NT2/D1 (cell line): ENCODE data around the gene SLFN14.

Experiments
- SUZ12 ChIP-seq: IDR thresholded peaks from 2 replicates; pipeline ENCODE4 v1.6.1; 2011; ENCODE audit not compliant: insufficient read length, insufficient read depth; ENCODE audit errors: extremely low read depth
- YY1 ChIP-seq: IDR thresholded peaks from 2 replicates; pipeline ENCODE4 v1.6.1; 2011; ENCODE audit not compliant: insufficient read length, insufficient read depth
- ZNF274 ChIP-seq: IDR thresholded peaks from 2 replicates; pipeline ENCODE4 v1.6.1; 2011; ENCODE audit warnings: mild to moderate bottlenecking, low read depth, low read length

- TF ChIP-seq YY1 (no peak), ZNF274 (no peak), SUZ12 (no peak)
These were observed 40.6 kb downstream of the SLFN14 start for GRCh38 chr17:35519906-35520442.
